HepG2 (cell line): Measurements from ENCODE around the gene SRSF6. TPM values are rescaled to one million over a fixed set of nuclear protein-coding genes. Genes with fewer than 3 reads are reported as not detected.

Experiments
- CENPBD1 ChIP-seq: sonication (generic); formaldehyde crosslinking; IDR thresholded peaks from 2 replicates; pipeline ENCODE4 v1.8.0; 2022; ENCODE audit warnings: missing genetic modification reagents, low read depth, mild to moderate bottlenecking, borderline replicate concordance
- DZIP1 ChIP-seq: sonication (generic); formaldehyde crosslinking; IDR thresholded peaks from 2 replicates; pipeline ENCODE4 v1.5.0; 2020; ENCODE audit warnings: mild to moderate bottlenecking, missing genetic modification reagents
- FOXK1 ChIP-seq: sonication (generic); formaldehyde crosslinking; IDR thresholded peaks from 2 replicates; pipeline ENCODE4 v1.4.0; 2020; ENCODE audit warnings: low read depth, missing genetic modification reagents, borderline replicate concordance
- GTF3A ChIP-seq: sonication (generic); formaldehyde crosslinking; conservative IDR thresholded peaks from 2 replicates; pipeline ENCODE4 v1.4.0; 2020; ENCODE audit warnings: mild to moderate bottlenecking, missing genetic modification reagents
- HMG20A ChIP-seq: IDR thresholded peaks from 2 replicates; pipeline ENCODE4 v1.6.1; 2016; ENCODE audit warnings: borderline replicate concordance
- MEF2D ChIP-seq: sonication (generic); formaldehyde crosslinking; IDR thresholded peaks from 2 replicates; pipeline ENCODE4 v1.5.1; 2020; ENCODE audit warnings: mild to moderate bottlenecking, missing genetic modification reagents
- NFIC ChIP-seq: IDR thresholded peaks from 2 replicates; pipeline ENCODE4 v1.6.1; 2012; ENCODE audit warnings: mild to moderate bottlenecking, low read length, inconsistent platforms
- PRMT3 ChIP-seq: sonication (generic); formaldehyde crosslinking; IDR thresholded peaks from 2 replicates; pipeline ENCODE4 v1.8.1; 2022; ENCODE audit warnings: low read depth, mild to moderate bottlenecking, moderate library complexity, missing genetic modification reagents, borderline replicate concordance
- REST ChIP-seq, 2 experiments: IDR thresholded peaks; 2 replicates each; pipeline ENCODE4 v1.6.1; 2011 to 2012; ENCODE audit warnings: low read length in 2 of 2, borderline replicate concordance in 1 of 2, low read depth in 1 of 2, mild to moderate bottlenecking in 1 of 2, moderate library complexity in 1 of 2
- REXO4 ChIP-seq: sonication (generic); formaldehyde crosslinking; IDR thresholded peaks from 2 replicates; pipeline ENCODE4 v1.8.0; 2022; ENCODE audit warnings: missing genetic modification reagents, mild to moderate bottlenecking, borderline replicate concordance
- RFX3 ChIP-seq: IDR thresholded peaks from 2 replicates; pipeline ENCODE4 v1.6.1; 2016; ENCODE audit warnings: missing biosample characterization, missing genetic modification reagents
- SALL1 ChIP-seq: sonication (generic); formaldehyde crosslinking; IDR thresholded peaks from 2 replicates; pipeline ENCODE4 v1.8.0; 2022; ENCODE audit warnings: mild to moderate bottlenecking, missing genetic modification reagents
- TEAD3 ChIP-seq: optimal IDR thresholded peaks from 2 replicates; pipeline ENCODE3; 2016; ENCODE audit warnings: borderline replicate concordance
- ZBTB8A ChIP-seq: sonication (generic); formaldehyde crosslinking; IDR thresholded peaks from 2 replicates; pipeline ENCODE4 v1.4.0; 2020; ENCODE audit warnings: mild to moderate bottlenecking, low read depth, missing genetic modification reagents, borderline replicate concordance
- ZC3H4 ChIP-seq: sonication (generic); formaldehyde crosslinking; IDR thresholded peaks from 2 replicates; pipeline ENCODE4 v1.4.0; 2020; ENCODE audit warnings: missing genetic modification reagents, borderline replicate concordance
- ZNF224 ChIP-seq: sonication (generic); formaldehyde crosslinking; IDR thresholded peaks from 2 replicates; pipeline ENCODE4 v1.5.0; 2020; ENCODE audit warnings: mild to moderate bottlenecking, missing genetic modification reagents
- ZNF296 ChIP-seq: sonication (generic); formaldehyde crosslinking; conservative IDR thresholded peaks from 2 replicates; pipeline ENCODE4 v1.5.0; 2020; ENCODE audit warnings: mild to moderate bottlenecking, missing genetic modification reagents
- ZNF761 ChIP-seq: sonication (generic); formaldehyde crosslinking; conservative IDR thresholded peaks from 2 replicates; pipeline ENCODE4 v1.4.0; 2020; ENCODE audit warnings: mild to moderate bottlenecking, missing genetic modification reagents
- ZSCAN29 ChIP-seq: sonication (generic); formaldehyde crosslinking; conservative IDR thresholded peaks from 2 replicates; pipeline ENCODE4 v1.4.0; 2020; ENCODE audit warnings: mild to moderate bottlenecking, missing genetic modification reagents
- polyA plus RNA-seq, 8 experiments: library from polyadenylated mRNA; depleted of rRNA in 3 of 8; stranded (reverse) in 7 of 8; unstranded in 1 of 8; fragments of >200 nt; fragmentation: Illumina TruSeq in 4 of 8; extraction: Trizol in 4 of 8; gene quantifications; 2 replicates each; pipeline versions ENCODE4 v1.2.1 to v1.2.3, GENCODE V29; 2011 to 2016; ENCODE audit warnings: low read depth in 4 of 8, missing spikeins in 1 of 8, mixed read lengths in 1 of 8; ENCODE audit not compliant: insufficient read depth in 1 of 8
- total RNA-seq, 5 experiments: library from RNA; depleted of rRNA; stranded (reverse); fragments of >200 nt; fragmentation: Illumina TruSeq; extraction: Trizol; gene quantifications; 2 replicates each; pipeline ENCODE4 v1.2.3, GENCODE V29; 2016; ENCODE audit warnings: low read depth in 1 of 5
- TF ChIP-seq, protein P1 (sequence below): sonication (generic); formaldehyde crosslinking; conservative IDR thresholded peaks from 2 replicates; pipeline ENCODE4 v1.4.0; 2020; ENCODE audit warnings: mild to moderate bottlenecking, missing genetic modification reagents, moderate library complexity

SRSF6 gene
- total and polyA plus RNA-seq, 2 of the 13 experiments (the other 11 are each of a cell fraction or from before 2014, with no cell fraction given), result 156 to 194 TPM

GRCh38 chr20:43446361-43446879 lies 11.3 kb upstream of the SRSF6 start (continued):
- TF ChIP-seq, protein P1, sequence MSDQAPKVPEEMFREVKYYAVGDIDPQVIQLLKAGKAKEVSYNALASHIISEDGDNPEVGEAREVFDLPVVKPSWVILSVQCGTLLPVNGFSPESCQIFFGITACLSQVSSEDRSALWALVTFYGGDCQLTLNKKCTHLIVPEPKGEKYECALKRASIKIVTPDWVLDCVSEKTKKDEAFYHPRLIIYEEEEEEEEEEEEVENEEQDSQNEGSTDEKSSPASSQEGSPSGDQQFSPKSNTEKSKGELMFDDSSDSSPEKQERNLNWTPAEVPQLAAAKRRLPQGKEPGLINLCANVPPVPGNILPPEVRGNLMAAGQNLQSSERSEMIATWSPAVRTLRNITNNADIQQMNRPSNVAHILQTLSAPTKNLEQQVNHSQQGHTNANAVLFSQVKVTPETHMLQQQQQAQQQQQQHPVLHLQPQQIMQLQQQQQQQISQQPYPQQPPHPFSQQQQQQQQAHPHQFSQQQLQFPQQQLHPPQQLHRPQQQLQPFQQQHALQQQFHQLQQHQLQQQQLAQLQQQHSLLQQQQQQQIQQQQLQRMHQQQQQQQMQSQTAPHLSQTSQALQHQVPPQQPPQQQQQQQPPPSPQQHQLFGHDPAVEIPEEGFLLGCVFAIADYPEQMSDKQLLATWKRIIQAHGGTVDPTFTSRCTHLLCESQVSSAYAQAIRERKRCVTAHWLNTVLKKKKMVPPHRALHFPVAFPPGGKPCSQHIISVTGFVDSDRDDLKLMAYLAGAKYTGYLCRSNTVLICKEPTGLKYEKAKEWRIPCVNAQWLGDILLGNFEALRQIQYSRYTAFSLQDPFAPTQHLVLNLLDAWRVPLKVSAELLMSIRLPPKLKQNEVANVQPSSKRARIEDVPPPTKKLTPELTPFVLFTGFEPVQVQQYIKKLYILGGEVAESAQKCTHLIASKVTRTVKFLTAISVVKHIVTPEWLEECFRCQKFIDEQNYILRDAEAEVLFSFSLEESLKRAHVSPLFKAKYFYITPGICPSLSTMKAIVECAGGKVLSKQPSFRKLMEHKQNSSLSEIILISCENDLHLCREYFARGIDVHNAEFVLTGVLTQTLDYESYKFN, result no peak
- TF ChIP-seq ZNF224 (CRISPR knock-in tag) (no peak), ZNF761 (CRISPR knock-in tag) (no peak), ZC3H4 (CRISPR knock-in tag) (no peak), ZNF296 (CRISPR knock-in tag) (no peak), SALL1 (CRISPR knock-in tag) (peak; percentile 40), RFX3 (CRISPR knock-in tag) (no peak), PRMT3 (CRISPR knock-in tag) (no peak), TEAD3 (CRISPR knock-in tag) (no peak), REXO4 (CRISPR knock-in tag) (no peak), CENPBD1 (CRISPR knock-in tag) (no peak), REST (IDR thresholded peaks at IDR 0.05; ENCODE audit: borderline replicate concordance in 1 of 2, low read depth in 1 of 2, low read length in 2 of 2) (no peak), HMG20A (CRISPR knock-in tag) (no peak), DZIP1 (0 out of 2 replicates have a peak, but pooled peaks have one; percentile 45), GTF3A (CRISPR knock-in tag) (no peak), ZSCAN29 (CRISPR knock-in tag) (no peak), NFIC (no peak), FOXK1 (CRISPR knock-in tag) (no peak), ZBTB8A (CRISPR knock-in tag) (no peak), MEF2D (no peak)
